Measurements from ENCODE around the gene TGFA.

TGFA gene

DNA sequence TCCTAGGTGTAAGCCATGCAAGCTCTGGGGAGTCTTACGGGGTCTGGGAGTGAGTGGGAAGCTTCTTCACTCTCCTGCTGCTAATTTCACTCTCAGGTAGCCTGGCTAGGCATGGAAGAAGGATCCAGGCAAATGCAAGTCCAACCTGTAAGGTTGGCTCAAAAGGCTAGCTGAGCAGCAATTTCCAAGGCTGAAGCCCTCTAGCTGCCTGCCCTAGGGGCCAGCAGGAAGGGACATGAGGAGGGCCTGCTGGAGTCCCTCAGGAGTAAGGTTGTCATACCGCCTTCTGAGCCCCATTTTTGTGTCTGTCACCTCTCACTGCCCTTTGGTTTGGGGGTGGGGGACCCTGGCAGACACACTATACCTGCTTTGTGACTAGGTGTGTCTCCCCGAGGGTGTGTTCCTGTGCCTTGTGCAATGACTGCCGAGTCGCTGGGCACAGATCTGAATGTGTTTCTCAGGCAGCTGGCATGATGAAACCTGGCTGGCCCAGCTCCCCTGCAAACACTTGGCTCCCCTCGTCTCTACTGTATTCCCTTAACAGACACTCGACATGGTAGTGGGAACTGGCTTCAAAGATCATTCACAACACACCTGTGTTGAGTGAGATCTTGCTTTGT, 127.8 kb downstream of the TGFA start:
- in situ Hi-C loops (cut with MboI; ENCODE audit: low sequenced_read_pairs, unreplicated experiment), result no loop called here
- DNase-seq (ENCODE audit: low spot score), result no peak
- no peak for TF ChIP-seq CTCF (IDR thresholded peaks at IDR 0.05; ENCODE audit: borderline replicate concordance, control extremely low read depth, extremely low read depth, insufficient read depth, missing control alignments)

GRCh38 chr2:70420740-70421139, 132.9 kb downstream of the TGFA start:
- DNase-seq (ENCODE audit: low spot score), result no peak
- TF ChIP-seq CTCF (IDR thresholded peaks at IDR 0.05; ENCODE audit: borderline replicate concordance, control extremely low read depth, extremely low read depth, insufficient read depth, missing control alignments), result no peak
- in situ Hi-C loops (cut with MboI; ENCODE audit: low sequenced_read_pairs, unreplicated experiment), result no loop called here

GRCh38 chr2:70420143-70420542, 133.5 kb downstream of the TGFA start:
- no peak for DNase-seq (ENCODE audit: low spot score)
- in situ Hi-C loops (cut with MboI; ENCODE audit: low sequenced_read_pairs, unreplicated experiment), result no loop called here
- TF ChIP-seq CTCF (IDR thresholded peaks at IDR 0.05; ENCODE audit: borderline replicate concordance, control extremely low read depth, extremely low read depth, insufficient read depth, missing control alignments), result no peak

DNA sequence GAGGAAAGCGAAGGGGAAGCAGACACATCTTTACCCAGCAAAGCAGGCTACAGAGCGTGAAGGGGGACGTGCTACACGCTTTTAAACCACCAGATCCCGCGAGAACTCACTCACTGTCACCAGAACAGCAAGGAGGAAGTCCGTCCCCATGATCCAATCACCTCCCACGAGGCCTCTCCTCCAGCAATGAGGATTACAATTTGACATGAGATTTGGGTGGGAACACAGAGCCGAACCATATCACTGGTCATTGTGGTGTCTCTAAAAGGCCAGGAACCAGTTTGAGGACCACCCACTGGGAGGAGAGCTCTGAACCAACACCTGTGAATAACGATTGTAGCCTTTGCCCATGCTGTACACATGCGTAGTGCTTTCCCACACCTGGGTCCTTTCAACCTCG, 135.1 kb downstream of the TGFA start:
- in situ Hi-C loops (cut with MboI; ENCODE audit: low sequenced_read_pairs, unreplicated experiment), result no loop called here
- no peak for TF ChIP-seq CTCF (IDR thresholded peaks at IDR 0.05; ENCODE audit: borderline replicate concordance, control extremely low read depth, extremely low read depth, insufficient read depth, missing control alignments)

DNA sequence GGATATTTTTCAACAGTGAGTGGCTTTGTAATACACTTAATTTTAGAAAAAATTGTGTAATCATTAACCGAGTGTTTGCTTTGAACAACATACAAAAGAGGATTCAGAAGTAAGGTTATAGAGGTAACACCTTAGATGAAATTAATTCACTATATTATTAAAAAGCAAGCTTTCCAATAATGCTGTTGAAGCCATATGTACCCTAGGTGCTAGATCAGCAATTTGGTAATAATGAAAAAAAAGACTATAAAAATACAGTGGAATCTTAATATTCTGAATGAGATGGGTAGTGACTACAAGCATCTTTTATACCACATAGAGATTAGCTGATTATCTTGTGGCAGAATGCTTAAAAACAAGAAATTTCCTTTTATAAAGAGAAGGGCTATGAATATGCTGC, 136.6 kb downstream of the TGFA start:
- no peak for TF ChIP-seq CTCF (IDR thresholded peaks at IDR 0.05; ENCODE audit: borderline replicate concordance, control extremely low read depth, extremely low read depth, insufficient read depth, missing control alignments)
- no peak for DNase-seq (ENCODE audit: low spot score)
- in situ Hi-C loops (cut with MboI; ENCODE audit: low sequenced_read_pairs, unreplicated experiment), result no loop called here

More for the DNA sequence above, 135.1 kb downstream of the TGFA start:
- no peak for DNase-seq (ENCODE audit: low spot score)

DNA sequence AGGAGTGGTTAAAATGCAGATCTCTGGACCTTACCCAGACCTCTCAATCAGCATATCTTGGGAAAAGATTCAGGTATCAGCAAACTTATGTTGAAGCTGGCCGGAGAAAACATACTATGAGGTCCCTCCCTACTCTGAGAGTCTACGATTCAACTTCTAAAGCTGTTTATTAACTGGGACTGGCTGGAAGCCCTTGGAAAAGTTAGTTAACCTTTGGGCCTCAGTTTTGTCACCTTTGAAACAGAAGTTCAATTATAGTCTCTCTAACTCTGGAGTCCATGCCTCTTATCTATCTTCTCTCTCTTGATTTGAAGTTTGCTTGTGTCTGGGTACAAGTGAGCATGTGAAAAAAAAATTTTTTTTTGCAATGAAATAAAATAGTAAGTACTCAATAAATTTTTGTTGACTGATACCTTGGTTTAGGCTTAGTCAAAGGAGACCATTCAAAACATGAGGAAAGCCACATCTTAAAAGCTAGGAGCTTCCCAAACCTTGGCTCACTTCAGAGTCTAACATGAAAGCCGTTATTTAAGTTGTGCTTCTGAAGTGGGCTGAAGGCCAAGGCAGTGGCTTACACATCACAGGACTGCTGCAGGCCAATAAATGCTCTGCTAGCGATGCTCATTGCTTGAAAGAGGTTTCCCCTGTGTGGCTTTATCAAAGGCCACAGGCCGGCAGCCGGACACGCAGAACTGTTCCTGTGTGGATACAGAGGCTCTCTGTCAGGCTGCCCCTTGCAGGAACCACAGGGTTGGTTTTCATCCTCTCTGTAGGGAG, 141.1 kb downstream of the TGFA start:
- in situ Hi-C loops (cut with MboI; ENCODE audit: low sequenced_read_pairs, unreplicated experiment), result no loop called here
- TF ChIP-seq CTCF (IDR thresholded peaks at IDR 0.05; ENCODE audit: borderline replicate concordance, control extremely low read depth, extremely low read depth, insufficient read depth, missing control alignments), result no peak
- no peak for DNase-seq (ENCODE audit: low spot score)
